Stimulated activated CD4-positive, alpha-beta T cell treated with anti-CD3 and anti-CD28 coated beads, Interleukin-2, amount 100 ng/mL, for 4 hours (primary cell): ENCODE data around the gene LRRC59.
"Not testable (repeated sequence)": the region's sequence is repeated elsewhere in the genome, so short reads cannot be mapped to it uniquely, and the experiment has no call there.

Experiments
- DNase-seq: peaks from one replicate; pipeline ENCODE4 v3.0.0-alpha.2; 2020; ENCODE audit warnings: low read depth

Gene LRRC59

DNA sequence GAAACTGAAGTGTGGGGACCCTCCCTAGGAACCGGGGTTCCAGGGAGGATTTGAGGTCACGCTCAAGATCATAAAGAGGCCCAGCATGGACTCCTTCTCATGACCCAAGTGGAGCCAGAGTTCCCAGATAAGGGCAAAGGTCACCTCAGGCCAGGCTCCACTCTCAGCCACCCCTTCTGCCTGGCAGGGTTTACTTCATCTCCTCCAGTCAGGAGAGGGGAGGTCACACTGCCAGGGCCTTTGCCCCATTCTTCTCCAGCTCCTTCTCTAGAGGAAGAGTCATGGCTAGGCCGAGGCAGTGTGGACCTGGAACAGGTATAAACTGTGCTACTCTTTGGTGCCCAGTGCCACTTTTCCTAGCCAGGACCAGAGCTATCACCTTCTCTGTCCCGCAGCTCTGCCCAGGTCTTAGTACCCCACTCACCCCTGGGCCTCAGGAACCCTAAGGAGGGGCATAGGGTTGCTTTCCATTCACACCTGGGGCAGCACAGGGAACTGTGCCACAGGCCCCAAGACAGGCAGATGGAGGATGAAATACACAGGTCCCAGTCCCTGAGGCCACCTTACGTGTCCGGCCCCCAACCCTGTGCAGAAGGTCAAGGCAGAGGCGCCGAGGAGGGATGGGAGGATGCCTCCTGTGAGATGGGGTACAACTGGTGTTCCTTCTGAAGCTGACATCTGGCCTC is 27.8 kb upstream of the LRRC59 start:
- DNase-seq: no peak

DNA sequence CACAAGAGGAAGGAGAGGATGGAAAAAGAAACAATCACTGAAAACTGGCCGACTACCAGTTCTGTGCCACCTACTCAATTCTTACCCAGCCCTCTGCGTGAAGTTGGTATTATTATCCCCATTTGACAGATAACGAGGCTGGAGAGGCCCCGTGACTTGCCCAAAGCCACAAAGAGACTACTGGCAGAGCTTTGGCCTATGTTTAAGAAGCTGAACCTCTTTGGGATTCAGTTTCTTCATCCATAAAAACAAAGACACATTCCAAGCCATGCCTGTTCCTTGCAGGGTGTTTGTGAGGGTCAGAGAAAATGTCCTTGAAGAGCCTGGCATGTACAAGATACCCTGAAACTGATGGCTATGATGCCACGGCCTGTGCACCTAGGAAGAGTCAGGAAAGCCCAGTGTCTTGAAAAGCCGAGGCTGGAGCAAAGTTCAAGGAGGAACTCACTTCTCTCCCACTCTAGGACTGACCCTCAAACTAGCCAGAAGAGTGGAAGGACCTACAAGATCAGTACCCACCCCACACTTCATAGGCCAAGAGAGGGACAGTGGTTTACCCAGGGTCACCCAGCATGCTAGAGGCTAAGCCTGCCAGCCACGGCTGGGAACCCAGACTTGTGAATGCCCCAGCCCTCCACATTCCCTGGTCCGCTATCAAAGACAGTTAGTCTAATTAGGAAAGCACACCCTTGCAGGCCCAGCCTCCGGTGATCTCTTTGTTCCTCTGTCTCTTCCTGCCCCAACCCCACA is 27.1 kb upstream of the LRRC59 start:
- DNase-seq: no peak

DNA sequence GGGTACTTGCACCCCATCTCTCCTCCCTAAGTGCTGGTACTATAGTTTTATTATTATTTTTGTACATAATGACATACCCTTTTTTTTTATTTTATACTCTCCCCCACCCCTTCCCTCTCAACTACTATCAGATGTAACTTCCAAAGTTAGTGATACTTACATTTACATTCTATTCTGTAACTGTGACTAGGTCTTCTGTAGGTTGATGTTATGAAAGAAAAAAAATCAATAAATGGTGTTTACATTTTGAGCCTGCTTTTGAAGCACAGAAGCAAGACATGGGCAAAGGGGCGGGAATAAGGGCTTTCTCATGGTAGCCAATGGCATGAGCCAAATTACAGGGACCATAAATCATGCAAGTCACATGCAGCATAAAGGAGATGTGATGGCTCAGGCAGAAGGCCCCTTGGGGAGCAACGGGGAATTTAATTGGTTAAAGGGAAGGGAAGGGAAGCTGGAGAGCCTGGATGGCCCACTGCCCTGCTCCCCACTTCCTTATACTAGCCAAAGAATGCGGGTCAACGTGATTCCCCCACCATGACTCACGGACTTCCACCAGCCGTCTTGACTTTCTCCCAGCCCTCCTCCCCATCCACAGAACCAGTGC is 26.3 kb upstream of the LRRC59 start:
- DNase-seq: no peak

DNA sequence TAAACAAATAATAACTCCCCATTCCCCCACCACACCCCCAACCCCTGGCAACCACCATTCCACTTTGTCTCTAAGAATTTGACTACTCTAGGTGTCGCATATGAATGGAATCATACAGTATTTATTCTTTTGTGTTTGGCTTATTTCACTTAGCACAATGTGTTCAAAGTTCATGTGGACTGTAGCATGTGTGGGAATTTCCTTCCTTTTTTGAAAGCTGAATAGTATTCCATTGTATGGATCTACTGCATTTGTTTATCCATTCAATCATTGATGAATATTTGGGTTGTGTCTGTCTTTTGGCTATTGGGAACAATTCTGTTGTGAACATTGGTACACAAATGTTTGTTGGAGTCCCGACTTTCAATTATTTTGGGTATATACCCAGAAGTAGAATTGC is 25.4 kb upstream of the LRRC59 start:
- no peak for DNase-seq

DNA sequence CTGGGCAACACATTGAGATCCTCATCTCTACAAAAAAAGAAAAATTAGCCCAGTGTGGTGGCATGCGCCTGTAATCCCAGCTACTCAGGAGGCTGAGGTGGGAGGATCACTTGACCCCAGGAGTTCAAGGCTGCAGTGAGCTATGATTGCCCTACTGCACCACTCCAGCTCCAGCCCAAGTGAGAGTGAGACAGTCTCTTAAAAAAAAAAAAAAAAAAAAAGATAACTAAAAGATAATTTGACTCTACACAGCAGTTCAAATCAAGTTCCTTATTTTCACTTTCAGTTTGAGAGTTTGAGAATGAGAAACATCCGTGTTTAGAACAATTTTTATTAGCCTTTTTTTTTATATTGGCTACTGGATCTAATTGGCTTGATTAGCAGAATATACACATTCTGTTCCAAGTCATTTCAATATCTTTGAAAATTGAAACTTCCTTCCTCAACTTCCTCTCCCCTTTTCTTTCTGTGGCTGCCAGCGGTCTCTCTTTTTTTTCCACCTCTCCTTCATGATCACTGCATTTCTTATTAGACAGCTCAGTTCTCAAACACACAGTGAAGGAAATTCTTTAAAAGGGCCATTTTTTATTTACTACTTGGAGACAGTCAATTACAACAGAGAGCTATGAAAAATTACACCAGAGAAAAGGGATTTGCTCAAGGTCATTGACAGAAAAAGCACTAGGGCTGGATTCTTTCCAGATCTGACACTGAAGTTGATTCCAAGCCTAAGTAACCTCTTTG is 24.2 kb upstream of the LRRC59 start:
- no peak for DNase-seq

DNA sequence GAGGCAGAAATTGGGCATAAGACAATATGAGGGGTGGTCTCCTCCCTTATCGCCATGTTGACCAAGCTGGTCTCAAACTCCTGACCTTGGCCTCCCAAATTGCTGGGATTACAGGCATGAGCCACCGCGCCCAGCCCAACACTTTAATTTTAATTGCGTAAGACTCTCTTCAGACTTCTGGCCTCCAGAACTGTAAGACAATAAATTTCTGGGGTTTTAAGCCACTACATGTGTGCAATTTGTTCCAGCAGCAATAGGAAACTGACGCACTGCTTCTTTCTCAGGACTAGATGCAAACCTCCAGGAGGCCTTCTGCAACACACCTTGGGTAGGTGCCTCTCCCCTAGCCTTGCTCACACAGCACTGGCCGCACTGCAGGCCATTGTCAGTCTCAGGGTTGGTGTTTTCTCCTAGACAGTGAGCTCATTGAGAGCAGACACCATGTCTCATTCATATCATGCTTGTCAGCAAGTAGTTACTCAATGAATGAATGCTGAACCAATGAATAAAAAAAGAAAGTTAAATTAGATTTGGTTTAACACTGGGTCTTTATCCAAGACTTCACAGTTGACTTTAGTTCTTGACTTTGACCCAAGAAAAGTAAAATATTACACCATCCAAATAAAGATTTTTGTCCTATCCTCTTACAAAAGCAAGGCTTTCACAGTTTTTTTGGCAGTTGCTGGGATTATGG is 23.2 kb upstream of the LRRC59 start:
- no peak for DNase-seq

DNA sequence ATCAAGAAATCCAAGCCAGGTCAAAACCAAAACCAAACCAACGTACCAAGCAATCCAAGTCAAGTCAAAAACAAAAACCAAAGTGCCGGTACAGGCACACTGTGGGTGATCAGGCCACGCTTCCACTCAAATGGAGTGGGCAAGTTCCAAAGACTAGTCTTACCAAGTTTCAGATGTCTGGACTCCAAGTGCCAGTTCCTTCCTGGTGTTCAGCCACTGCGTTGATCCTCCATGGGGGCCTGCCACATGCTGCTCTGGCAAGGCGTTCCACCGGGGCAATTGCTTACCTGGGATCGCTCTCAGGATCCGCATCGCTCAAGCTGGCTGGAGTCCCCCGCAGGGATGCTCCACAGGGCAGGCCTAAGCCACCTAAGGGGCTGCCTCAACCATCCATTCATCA is 22.3 kb upstream of the LRRC59 start:
- not testable (repeated sequence) for DNase-seq

DNA sequence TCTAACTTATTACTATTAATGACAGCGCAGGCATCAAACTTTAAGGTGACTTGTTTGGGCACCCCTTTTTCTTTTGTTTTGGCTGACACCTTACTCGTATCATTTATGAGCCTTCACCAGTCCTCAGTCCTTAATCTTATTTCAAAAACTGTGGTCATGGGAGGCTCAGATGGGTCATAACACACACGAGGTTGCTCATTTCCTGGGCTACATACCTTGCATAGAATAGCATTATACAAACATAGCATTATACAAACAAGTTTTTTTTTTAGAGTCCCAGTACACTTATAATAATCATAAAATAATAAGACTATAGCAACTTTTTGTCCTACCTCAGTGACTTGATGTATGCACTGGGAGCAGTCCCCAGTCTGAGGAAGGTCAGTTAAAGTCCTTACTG is 17.5 kb upstream of the LRRC59 start:
- no peak for DNase-seq

DNA sequence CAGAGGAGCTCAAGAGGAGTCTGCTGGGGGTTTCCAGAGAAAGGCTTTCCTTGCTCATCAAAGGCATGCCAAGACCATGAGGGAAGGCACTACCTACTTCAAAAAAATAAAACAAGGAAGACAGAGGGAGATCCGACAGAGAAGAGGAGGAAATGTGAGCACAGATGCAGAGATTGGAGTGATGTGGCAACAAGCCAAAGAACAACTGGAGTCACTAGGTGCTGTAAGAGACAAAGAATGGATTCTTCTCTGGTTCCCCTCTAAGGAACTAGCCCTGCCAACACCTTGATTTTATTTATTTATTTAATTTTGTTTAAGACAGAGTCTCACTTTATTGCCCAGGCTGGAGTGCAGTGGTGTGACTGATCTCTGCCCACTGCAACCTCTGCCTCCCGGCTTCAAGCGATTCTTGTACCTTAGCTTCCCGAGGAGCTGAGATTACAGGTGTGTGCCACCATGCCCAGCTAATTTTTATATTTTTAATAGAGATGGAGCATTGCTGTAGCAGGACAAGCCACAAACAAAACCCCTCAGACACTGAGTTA is 14.9 kb upstream of the LRRC59 start:
- DNase-seq: no peak

DNA sequence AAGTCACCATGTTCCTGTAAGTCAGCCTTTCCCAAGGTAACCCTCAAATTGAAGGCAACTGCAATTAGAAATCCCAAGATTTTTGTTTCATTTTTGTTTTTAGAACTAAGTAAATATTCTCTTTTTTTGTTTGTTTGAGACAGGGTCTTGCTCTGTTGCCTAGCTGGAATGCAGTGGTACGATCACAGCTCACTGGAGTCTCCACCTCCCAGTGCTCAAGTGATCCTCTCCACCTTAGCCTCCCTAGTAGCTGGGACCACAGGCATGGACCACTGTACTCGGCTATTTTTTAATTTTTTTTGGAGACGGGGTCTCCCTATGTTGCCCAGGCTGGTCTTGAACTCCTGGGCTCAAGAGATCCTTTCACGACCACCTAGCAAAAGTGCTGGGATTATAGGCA is 10.6 kb upstream of the LRRC59 start:
- DNase-seq: no peak

DNA sequence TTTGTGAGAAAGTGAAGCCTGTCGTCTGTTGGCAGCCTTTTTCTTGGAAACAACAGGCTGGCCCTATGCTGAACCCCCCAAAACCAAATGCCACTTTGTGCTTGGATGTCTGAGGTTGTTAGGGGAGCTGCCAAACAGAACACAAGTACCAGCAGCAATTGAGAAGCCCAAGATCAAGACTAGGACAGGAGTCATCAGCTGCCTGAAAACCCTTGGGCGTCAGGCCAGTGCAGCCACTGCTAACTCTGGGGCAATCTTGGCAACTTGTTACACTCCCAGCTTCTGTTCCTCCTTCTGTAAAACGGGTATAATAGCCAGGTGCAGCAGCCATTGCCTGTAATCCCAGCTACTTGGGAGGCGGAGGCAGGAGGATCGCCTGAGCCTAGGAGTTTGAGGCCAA is 9.3 kb upstream of the LRRC59 start:
- DNase-seq: no peak

DNA sequence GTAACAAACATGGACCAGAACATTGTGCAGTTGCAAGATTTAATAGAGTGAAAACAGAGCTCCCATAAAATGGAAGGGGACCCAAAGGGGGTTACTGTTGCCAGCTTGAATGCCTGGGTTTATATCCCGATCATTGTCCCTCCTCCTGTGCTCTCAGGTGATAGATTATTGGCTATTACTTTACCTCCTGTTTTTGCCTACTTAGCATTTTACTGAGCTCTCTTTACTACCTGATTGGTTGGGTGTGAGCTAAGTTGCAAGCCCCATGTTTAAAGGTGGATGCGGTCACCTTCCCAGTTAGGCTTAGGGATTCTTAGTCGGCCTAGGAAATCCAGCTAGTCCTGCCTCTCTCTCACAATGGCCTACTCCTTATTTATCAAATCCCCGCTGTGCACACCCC is 8.0 kb upstream of the LRRC59 start:
- DNase-seq: not testable (repeated sequence)

DNA sequence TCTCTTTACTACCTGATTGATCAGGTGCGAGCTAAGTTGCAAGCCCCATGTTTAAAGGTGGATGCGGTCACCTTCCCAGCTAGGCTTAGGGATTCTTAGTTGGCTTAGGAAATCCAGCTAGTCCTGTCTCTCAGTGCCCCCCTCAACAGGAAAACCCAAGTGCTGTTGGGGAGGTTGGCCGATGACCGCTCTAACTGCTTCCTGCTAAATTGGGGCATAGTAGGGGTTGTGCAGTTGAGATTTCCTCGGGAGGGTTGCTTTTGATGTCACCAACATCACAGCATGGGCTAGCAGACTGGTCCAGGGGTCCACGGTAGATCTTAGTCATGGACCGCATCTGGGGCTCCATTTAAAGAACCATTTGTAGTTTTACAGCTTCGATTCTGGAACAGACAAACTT is 2.3 kb upstream of the LRRC59 start:
- DNase-seq: not testable (repeated sequence)

DNA sequence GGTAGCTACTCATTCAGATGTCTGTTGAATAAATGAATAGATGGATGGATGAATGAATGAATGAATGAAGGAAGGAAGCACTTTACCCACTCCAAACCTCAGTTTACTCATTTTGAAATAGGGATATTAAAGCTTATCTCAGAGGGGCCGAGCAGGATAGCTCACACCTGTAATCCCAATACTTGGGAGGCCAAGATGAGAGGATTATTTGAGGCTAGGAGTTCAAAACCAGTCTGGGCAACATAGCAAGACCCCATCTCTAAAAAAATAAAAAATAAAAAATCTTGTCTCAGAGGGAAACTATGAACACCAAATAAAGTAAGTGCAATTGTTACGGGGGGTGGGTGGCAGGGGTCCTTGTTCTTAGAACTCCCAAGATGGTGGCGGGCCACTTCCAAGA is 1.3 kb upstream of the LRRC59 start:
- DNase-seq: not testable (repeated sequence)

DNA sequence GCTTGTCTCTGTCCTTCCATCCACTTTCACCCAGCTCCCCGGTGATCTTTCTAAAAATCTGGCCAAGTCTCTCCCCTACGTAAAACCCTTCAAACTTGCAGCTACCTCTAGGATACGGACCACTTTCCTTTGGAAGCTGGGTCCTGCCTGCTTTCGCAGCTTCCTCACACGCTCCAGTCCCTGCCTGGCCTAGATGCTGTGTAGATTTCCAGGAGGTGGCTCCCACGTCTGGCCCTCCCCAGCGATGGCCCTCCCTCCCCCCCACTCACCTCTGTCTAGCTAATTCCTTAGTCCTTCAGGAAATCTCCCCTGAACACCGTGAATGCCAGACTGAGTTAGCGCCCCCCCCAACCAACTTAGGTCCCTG is 579 bp upstream of the LRRC59 start:
- no peak for DNase-seq

DNA sequence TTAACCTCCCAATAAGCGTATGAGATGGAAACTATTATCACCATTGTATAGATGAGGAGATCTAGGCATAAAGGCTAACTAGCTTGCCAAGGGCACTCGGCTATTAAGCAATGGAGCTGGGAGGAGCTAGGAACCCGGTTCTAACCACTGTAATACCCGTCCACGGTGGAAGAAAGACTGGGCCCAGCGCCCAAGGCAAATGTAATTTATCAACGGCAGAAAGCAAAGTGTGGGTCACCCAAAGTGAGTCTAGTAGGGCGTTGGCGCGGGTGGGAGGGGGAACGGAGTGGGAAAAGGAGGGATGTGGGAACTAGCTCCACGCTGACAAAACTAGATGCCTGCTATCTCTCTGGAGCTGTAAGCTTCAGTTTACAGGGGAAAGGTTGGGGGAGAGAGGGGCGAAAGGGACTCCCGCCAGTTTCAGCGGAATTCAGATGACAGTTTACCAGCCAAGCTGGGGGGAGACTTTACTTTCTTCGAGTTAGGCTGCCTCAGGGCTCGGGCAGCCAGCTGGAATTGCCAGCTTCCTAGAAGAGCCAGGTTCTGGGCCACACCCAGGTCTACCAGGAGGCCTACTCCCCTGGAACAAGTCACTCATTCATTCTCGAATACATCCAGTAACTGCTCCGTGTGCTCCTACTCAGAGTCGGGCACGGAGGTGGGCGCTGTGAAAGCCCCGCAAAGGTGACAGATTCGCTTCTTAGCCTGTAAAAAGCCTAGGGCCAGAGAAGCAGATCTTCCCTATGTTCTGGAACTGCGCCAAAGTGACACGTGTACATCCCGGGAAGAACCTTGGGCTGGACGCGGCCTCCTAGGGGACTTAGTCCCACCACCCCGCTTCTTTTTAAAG is 837 bp downstream of the LRRC59 start:
- no peak for DNase-seq

DNA sequence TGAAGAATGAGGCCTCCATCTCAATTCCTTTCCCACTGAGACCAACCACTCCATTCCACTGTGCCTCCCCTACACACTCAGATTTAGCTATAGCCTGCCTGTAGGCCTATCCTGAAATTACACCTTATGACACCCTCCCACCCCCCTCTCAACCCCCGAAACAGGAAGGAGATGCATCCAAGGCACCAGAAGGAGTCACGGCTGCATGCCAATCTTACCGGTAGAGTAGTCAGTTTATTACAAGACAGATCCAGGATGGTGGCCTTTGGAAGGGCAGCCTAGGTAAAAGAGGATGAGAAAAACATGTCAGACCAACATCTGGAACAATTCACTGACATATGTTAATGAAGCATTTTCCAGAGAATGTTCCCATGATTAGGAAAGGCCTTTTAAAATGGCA is 2.6 kb downstream of the LRRC59 start:
- DNase-seq: no peak

DNA sequence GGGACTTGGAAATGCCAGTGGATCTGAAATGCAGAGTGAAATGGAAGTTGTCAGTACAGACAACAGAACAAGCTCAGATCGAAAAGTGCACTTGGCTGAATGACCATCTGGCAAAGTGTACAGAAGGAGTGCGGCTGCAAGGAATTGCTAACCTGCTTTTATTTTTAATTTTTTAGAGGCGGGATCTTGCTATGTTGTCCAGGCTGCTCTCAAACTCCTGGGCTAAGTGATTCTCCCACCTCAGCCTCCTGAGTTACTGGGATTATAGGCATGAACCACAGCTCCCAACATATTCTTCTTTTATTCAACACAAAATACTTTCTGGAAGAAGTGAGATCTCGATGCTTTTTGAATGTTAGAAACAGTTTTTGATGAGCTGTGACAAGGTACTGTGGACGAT is 3.6 kb downstream of the LRRC59 start:
- no peak for DNase-seq

DNA sequence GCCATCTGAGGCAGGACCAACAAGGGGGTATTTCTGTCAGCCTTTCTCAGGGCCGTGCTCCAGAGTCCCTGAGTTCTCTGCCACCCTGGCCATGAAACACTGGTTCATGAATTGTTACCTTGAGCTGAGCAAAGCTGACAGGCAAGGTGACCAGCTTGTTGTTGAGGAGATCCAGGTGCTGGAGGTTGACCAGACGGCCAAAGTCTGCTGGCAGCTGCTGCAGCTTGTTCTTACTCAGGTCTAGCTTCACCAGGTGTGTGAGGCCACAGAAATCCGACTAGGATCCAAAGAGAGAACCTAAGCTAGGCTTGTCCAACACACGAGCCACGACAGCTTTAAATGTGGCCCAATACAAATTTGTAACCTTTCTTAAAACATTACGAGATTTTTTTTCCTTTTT is 4.7 kb downstream of the LRRC59 start:
- DNase-seq: no peak

DNA sequence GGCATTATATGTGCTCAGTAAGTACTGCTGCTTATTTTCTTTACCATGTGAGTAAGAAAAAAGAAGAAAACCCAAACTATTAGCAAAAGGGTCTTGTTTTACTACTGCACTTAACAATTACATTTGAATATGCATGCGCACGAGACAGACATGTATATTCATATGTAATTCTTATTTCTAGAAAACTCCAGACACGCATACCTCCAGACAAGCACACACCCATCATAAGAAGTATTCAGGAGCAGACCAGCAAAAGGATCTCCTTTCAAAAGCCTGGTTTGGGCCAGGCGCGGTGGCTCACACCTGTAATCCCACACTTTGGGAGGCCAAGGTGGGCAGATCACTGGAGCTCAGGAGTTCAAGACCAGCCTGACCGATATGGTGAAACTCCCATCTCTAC is 7.8 kb downstream of the LRRC59 start:
- DNase-seq: no peak

DNA sequence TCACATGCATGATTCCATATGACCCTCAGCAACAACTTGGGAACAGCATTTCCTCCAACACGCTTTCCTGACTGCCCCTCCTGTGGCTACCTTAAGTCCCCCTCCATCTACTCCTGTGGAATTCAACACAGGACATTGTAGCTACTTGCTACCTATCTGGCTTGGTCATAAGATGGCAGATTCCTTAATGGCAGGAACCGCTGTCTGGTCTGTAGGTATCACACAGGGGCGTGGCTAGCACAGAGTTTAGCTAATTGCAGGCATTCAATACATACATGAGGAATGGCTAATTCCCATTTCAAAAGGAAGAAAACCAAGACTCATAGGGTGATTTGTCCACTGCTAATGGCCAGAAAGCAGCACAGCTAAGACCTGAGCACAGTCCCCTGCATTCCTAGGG is 8.6 kb downstream of the LRRC59 start:
- DNase-seq: no peak
